Thyroid gland (tissue), 4 donors: Measurements from ENCODE around the gene DPP6. TPM values are rescaled to one million over a fixed set of nuclear protein-coding genes. Genes with fewer than 3 reads are reported as not detected.

Experiments used
- DNase-seq, 2 donors: peaks; one replicate each; pipeline ENCODE4 v3.0.0-alpha.2; 2019
- H3K27ac ChIP-seq, 3 donors: fragments of 200-600 bp; sonication (generic); 1 replicate in 2 of 3; 2 replicates in 1 of 3; pipeline ENCODE4 v1.5.1; 2016 to 2019; ENCODE audit warnings: mild to moderate bottlenecking in 1 of 3, moderate library complexity in 1 of 3
- H3K27me3 ChIP-seq: fragments of 200-600 bp; sonication (generic); one replicate; pipeline ENCODE4 v1.5.1; 2019
- H3K36me3 ChIP-seq, 2 donors: fragments of 200-600 bp; sonication (generic); one replicate each; pipeline ENCODE4 v1.5.1; 2016 to 2019
- H3K4me1 ChIP-seq, 2 donors: fragments of 200-600 bp; sonication (generic); one replicate each; pipeline ENCODE4 v1.5.1; 2017 to 2019
- H3K4me3 ChIP-seq, 3 donors: fragments of 200-600 bp; sonication (generic); replicated peaks in 1 of 3; 1 replicate in 2 of 3; 2 replicates in 1 of 3; pipeline ENCODE4 v1.5.1; 2016; ENCODE audit warnings: mild to moderate bottlenecking in 1 of 3
- H3K9me3 ChIP-seq: fragments of 200-600 bp; sonication (generic); one replicate; pipeline ENCODE4 v1.5.1; 2017
- CTCF ChIP-seq, 6 experiments: fragments of 200-600 bp in 3 of 6; fragments of 450-650 bp in 3 of 6; sonication (generic) in 3 of 6; IDR thresholded peaks; one replicate each; pipeline ENCODE4 v1.5.1; 2016 to 2019; ENCODE audit warnings: antibody characterized with exemption in 6 of 6, mild to moderate bottlenecking in 2 of 6, inconsistent platforms in 1 of 6, moderate library complexity in 1 of 6
- POLR2A ChIP-seq, 2 donors: fragments of 450-650 bp; IDR thresholded peaks; one replicate each; pipeline ENCODE4 v1.6.1; 2017; ENCODE audit warnings: antibody characterized with exemption in 2 of 2, mild to moderate bottlenecking in 2 of 2, moderate library complexity in 1 of 2
- WGBS, 2 donors: methylation state at CpG; one replicate each; pipeline ENCODE4 v1.1.5; 2017; 5-methylcytosine and 5-hydroxymethylcytosine counted together
- intact Hi-C: fragments of 100-400 bp; cut with DNase I; formaldehyde crosslinking; loops from one replicate; pipeline ENCODE4 v1.15.1; 2023
- total RNA-seq, 4 donors: library from RNA; depleted of rRNA; stranded (reverse); fragments of >200 nt; gene quantifications; one replicate each; pipeline ENCODE4 v1.2.3, GENCODE V29; 2016

The DPP6 gene
- total RNA-seq, 4 donors from 2014 or later: 50.7 to 97.7 (median 68.9) TPM

GRCh38 chr7:154853727-154854095 lies 801.5 kb downstream of the DPP6 start:
- Histone ChIP-seq H3K27me3 (no peaks in the 10 kb centered on the region), H3K27ac (no peak overlapping the region), H3K4me3 (no peak overlapping the region), H3K9me3 (no peaks in the 10 kb centered on the region), H3K36me3 (no peaks in the 10 kb centered on the region), H3K4me1 (no peaks in the 10 kb centered on the region)
- WGBS, 2 donors: 87 to 89% methylated on average over 4 of the region's 4 CpGs
- intact Hi-C loops: no loop called here
- TF ChIP-seq CTCF (IDR thresholded peaks at IDR 0.05): no peak
- no peak for TF ChIP-seq POLR2A (IDR thresholded peaks at IDR 0.05)
- no peak for DNase-seq

- Histone ChIP-seq H3K27me3 (no peaks in the 10 kb centered on the region), H3K4me3 (no peak overlapping the region), H3K4me1 (no peaks in the 10 kb centered on the region), H3K36me3 (no peaks in the 10 kb centered on the region), H3K27ac (no peak overlapping the region), H3K9me3 (no peaks in the 10 kb centered on the region)
- 87 to 92% methylated on average over 14 of the region's 14 CpGs for WGBS, 2 donors
- DNase-seq: no peak
- intact Hi-C loops: no loop called here
- TF ChIP-seq POLR2A (IDR thresholded peaks at IDR 0.05) (no peak), CTCF (IDR thresholded peaks at IDR 0.05) (no peak)
Observed at GRCh38 chr7:154854836-154855235, 802.6 kb downstream of the DPP6 start.

- no peak for TF ChIP-seq POLR2A (IDR thresholded peaks at IDR 0.05)
- no peak for TF ChIP-seq CTCF (IDR thresholded peaks at IDR 0.05)
- 66 to 81% methylated on average over 7 to 12 of the region's 12 CpGs for WGBS, 2 donors
- H3K36me3 ChIP-seq: no peaks in the 10 kb centered on the region
- no peaks in the 10 kb centered on the region for H3K4me1 ChIP-seq
- intact Hi-C loops: no loop called here
- no peaks in the 10 kb centered on the region for H3K9me3 ChIP-seq
- no peak for DNase-seq
- no peak overlapping the region for H3K27ac ChIP-seq
- H3K4me3 ChIP-seq: no peak overlapping the region
- H3K27me3 ChIP-seq: no peaks in the 10 kb centered on the region
Observed at GRCh38 chr7:154855366-154855765, 803.2 kb downstream of the DPP6 start.

GRCh38 chr7:154856733-154857132 lies 804.5 kb downstream of the DPP6 start:
- Histone ChIP-seq H3K27me3 (no peaks in the 10 kb centered on the region), H3K27ac (no peak overlapping the region), H3K4me1 (no peaks in the 10 kb centered on the region), H3K9me3 (no peaks in the 10 kb centered on the region), H3K36me3 (no peaks in the 10 kb centered on the region), H3K4me3 (no peak overlapping the region)
- WGBS, 2 donors: 82 to 86% methylated on average over 9 of the region's 9 CpGs
- DNase-seq: no peak
- TF ChIP-seq CTCF (IDR thresholded peaks at IDR 0.05) (no peak), POLR2A (IDR thresholded peaks at IDR 0.05) (no peak)
- intact Hi-C loops: no loop called here

- no peak for DNase-seq
- Histone ChIP-seq H3K9me3 (no peaks in the 10 kb centered on the region), H3K4me1 (no peaks in the 10 kb centered on the region), H3K27me3 (no peaks in the 10 kb centered on the region), H3K27ac (no peak overlapping the region), H3K36me3 (no peaks in the 10 kb centered on the region), H3K4me3 (no peak overlapping the region)
- TF ChIP-seq POLR2A (IDR thresholded peaks at IDR 0.05) (no peak), CTCF (IDR thresholded peaks at IDR 0.05) (no peak)
- WGBS, 2 donors: 86 to 96% methylated on average over 3 of the region's 3 CpGs
- intact Hi-C loops: no loop called here
Observed at GRCh38 chr7:154857240-154857639, 805.0 kb downstream of the DPP6 start.
